Sigmoid colon (tissue), 3 donors: ENCODE data around the gene DSCAM.

Experiments
- POLR2A ChIP-seq, 2 donors: fragments of 450-650 bp; IDR thresholded peaks; one replicate each; pipeline ENCODE4 v1.6.1; 2016; ENCODE audit warnings: antibody characterized with exemption in 2 of 2, mild to moderate bottlenecking in 2 of 2, moderate library complexity in 2 of 2
- TF ChIP-seq, protein P1 (sequence below), 4 experiments: fragments of 450-650 bp in 3 of 4; fragments of 200-600 bp in 1 of 4; IDR thresholded peaks; one replicate each; pipeline ENCODE4 v1.5.1; 2016 to 2019; ENCODE audit warnings: antibody characterized with exemption in 4 of 4, mild to moderate bottlenecking in 3 of 4, moderate library complexity in 2 of 4

DNA sequence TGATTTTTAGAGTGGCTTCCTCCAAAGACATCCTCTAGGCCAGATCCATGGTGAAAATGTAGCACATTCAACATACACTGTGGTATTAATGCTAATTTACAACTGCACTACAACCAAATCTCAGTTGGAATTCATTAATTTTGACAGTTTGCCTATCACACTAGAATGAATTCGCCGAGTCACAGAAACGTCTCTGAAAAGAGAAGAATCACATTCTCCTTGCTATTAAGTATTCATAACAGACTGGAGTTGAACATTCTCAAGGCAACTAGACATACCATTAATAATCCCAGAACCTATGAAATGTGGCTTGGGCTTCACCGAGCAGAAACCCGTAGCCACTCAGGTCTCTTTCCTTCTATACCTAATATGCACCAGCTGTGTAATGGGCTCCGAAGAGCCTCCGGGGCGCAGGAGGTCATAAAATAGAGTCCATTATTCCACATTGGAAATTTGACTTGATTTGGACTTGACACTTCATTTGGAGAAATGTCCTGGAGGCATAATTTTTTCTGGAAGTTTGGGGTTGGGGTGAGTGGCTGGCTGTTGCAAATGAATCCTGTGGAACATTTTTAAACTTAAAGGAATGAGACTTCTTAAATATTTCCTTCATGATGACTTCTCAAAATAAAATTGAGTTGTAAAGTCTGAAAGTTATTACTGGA, 117.1 kb downstream of the DSCAM start:
- no peak for TF ChIP-seq POLR2A (IDR thresholded peaks at IDR 0.05)
- TF ChIP-seq, protein P1, sequence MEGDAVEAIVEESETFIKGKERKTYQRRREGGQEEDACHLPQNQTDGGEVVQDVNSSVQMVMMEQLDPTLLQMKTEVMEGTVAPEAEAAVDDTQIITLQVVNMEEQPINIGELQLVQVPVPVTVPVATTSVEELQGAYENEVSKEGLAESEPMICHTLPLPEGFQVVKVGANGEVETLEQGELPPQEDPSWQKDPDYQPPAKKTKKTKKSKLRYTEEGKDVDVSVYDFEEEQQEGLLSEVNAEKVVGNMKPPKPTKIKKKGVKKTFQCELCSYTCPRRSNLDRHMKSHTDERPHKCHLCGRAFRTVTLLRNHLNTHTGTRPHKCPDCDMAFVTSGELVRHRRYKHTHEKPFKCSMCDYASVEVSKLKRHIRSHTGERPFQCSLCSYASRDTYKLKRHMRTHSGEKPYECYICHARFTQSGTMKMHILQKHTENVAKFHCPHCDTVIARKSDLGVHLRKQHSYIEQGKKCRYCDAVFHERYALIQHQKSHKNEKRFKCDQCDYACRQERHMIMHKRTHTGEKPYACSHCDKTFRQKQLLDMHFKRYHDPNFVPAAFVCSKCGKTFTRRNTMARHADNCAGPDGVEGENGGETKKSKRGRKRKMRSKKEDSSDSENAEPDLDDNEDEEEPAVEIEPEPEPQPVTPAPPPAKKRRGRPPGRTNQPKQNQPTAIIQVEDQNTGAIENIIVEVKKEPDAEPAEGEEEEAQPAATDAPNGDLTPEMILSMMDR (IDR thresholded peaks at IDR 0.05), result no peak
